Right cardiac atrium (tissue), 5 donors: ENCODE measurements around the gene SCFD2. TPM values are rescaled to one million over a fixed set of nuclear protein-coding genes. Genes with fewer than 3 reads are reported as not detected.

ENCODE experiments used
- ATAC-seq, 2 donors: fragments of 200-7000 bp; cut with Tn5 transposase; one replicate each; pipeline versions ENCODE4 v1.8.0 to v1.9.1; 2020; ENCODE audit warnings: moderate library complexity in 2 of 2, mild to moderate bottlenecking in 1 of 2
- DNase-seq, 3 donors: peaks; one replicate each; pipeline ENCODE4 v3.0.0-alpha.2; 2020
- H3K27ac ChIP-seq: one replicate; pipeline ENCODE4 v1.5.1; 2013; ENCODE audit warnings: mild to moderate bottlenecking, low read length, control low read depth, moderate library complexity
- H3K27me3 ChIP-seq: one replicate; pipeline ENCODE4 v1.6.1; 2013; ENCODE audit not compliant: control insufficient read depth, insufficient read depth
- H3K4me1 ChIP-seq: one replicate; pipeline ENCODE4 v1.6.1; 2013; ENCODE audit warnings: low read length; ENCODE audit not compliant: control insufficient read depth, insufficient read depth
- H3K4me3 ChIP-seq: one replicate; pipeline ENCODE4 v1.5.1; 2013; ENCODE audit warnings: low read length, control low read depth
- H3K9me3 ChIP-seq: one replicate; pipeline ENCODE4 v1.6.1; 2013; ENCODE audit warnings: low read length; ENCODE audit not compliant: control insufficient read depth
- WGBS: extraction: QIAGEN DNeasy Blood & Tissue Kit; methylation state at CpG from one replicate; pipeline ENCODE4 v1.1.7; 2013; 5-methylcytosine and 5-hydroxymethylcytosine counted together
- intact Hi-C, 4 donors: fragments of 100-400 bp; cut with DNase I; formaldehyde crosslinking; loops; one replicate each; pipeline versions ENCODE4 v1.11.0 to v1.14.0; 2022 to 2023
- polyA plus RNA-seq: library from polyadenylated mRNA; stranded (reverse); fragments of 200-250 nt; gene quantifications from one replicate; pipeline ENCODE4 v1.2.3, GENCODE V29; 2013
- total RNA-seq, 4 donors: library from RNA; stranded (reverse); fragmentation: NEBNext Ultra II Directional; extraction: Animal tissue kit (Norgen Biotek cat#: 25700); gene quantifications; one replicate each; pipeline ENCODE4 v1.2.1, GENCODE V29; 2021
- donor health status: healthy with polysubstance abuse.
- donor health status: DM: no; HTN: yes; CAD: no.
- donor health status: DM: no; HTN: no; CAD: no.
- donor health status: DM: no; HTN: yes; CAD: no; lungs with severe emphysema.
- donor health status: DM: yes; HTN: yes; CAD: no.

SCFD2 gene
- total and polyA plus RNA-seq, 5 donors: 4.5 to 11.1 (median 10.1) TPM

DNA sequence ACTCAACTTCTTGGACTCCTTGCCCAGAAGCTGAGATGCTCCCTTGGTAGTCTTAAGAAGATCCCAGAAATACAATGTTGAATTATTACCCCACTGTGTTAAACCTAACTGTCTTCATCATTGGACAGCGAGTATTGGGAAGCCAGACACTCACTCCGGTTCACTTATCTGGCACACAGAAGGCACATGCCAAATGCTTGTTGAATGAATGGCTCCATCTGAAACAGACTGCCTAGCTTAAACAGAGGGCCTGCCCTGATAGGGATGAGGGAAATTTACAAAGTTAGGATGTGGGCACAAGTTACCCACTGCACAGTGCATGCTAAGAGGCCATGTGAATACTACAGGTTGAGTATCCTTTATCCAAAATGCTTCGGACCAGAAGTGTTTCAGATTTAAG is 424.4 kb downstream of the SCFD2 start:
- no peaks in the 10 kb centered on the region for H3K4me1 ChIP-seq
- ATAC-seq: no peak
- intact Hi-C loops: no loop called here
- H3K4me3 ChIP-seq: no peak overlapping the region
- H3K27me3 ChIP-seq: no peaks in the 10 kb centered on the region
- WGBS: 73% methylated on average over 3 of the region's 3 CpGs
- DNase-seq: no peak
- H3K27ac ChIP-seq: no peak overlapping the region
- no peaks in the 10 kb centered on the region for H3K9me3 ChIP-seq

DNA sequence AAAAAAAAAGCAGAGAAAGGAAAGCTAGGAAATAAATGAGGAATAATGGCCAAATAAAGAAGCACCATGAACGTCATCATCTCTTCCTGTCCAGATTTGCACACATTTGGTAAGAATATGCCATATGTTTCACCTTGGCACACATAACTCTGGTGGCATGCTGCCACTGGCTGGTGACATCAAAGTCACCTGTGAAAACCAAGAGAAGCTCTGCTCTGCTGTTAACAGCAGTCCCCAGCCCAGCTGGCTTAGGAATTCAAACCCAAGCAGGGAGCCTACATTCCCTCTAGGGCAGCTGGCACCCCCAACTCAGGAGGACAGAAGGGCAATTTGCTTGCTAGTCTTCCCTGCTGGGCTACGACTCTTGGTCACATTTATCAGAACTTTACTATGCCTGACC is 426.1 kb downstream of the SCFD2 start:
- intact Hi-C loops: no loop called here
- no peak overlapping the region for H3K27ac ChIP-seq
- 77% methylated on average over 2 of the region's 2 CpGs for WGBS

DNA sequence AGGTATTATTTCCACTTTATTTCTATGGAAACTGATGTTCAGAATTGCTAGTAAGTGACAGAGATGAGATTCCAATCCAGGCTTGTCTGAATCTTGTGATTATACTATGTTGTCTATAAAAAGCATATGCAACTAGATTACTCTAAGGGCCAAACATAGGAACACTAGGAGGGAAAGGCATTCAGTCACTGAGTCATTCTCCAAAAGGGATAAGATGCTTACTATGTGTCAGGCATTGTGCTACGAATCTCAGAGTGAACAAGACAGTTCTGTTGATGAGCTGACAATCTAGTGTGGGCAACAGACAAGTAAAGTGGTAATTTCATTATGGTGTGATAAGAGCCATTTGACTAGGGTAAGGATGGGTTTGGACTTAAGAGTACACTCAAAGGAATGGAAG is 426.5 kb downstream of the SCFD2 start:
- no peak overlapping the region for H3K4me3 ChIP-seq
- no peak for DNase-seq
- no peaks in the 10 kb centered on the region for H3K4me1 ChIP-seq
- no peaks in the 10 kb centered on the region for H3K27me3 ChIP-seq
- no peaks in the 10 kb centered on the region for H3K9me3 ChIP-seq
- H3K27ac ChIP-seq: no peak overlapping the region
- ATAC-seq: no peak
- intact Hi-C loops: no loop called here
- 71% methylated on average over 1 of the region's 1 CpG for WGBS

More for the DNA sequence above, 426.1 kb downstream of the SCFD2 start:
- no peak for ATAC-seq
- H3K4me1 ChIP-seq: no peaks in the 10 kb centered on the region
- no peaks in the 10 kb centered on the region for H3K27me3 ChIP-seq
- no peak for DNase-seq
- H3K9me3 ChIP-seq: no peaks in the 10 kb centered on the region
- no peak overlapping the region for H3K4me3 ChIP-seq

DNA sequence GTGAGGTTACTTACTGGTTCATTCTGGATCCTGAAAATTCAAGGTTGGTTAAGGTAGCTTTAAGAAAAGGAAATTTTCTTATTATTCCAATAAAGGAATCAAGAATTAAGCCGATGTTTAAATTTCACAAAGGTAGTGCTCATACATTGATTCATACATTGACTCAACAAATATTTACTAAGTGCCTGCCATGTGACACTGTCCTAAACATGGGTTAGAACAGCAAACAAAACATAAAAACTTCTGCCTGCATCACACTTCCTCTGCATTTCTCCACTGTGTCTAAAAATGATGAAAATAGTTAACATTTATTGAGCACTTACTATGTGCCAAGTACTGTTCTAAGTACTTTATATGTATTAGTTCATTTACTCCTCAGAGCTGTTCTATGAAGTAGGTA is 428.0 kb downstream of the SCFD2 start:
- Histone ChIP-seq H3K9me3 (no peaks in the 10 kb centered on the region), H3K4me1 (no peaks in the 10 kb centered on the region), H3K27me3 (no peaks in the 10 kb centered on the region), H3K4me3 (no peak overlapping the region), H3K27ac (no peak overlapping the region)
- no peak for ATAC-seq
- DNase-seq: no peak
- 99% methylated on average over 1 of the region's 1 CpG for WGBS
- intact Hi-C loops: no loop called here

DNA sequence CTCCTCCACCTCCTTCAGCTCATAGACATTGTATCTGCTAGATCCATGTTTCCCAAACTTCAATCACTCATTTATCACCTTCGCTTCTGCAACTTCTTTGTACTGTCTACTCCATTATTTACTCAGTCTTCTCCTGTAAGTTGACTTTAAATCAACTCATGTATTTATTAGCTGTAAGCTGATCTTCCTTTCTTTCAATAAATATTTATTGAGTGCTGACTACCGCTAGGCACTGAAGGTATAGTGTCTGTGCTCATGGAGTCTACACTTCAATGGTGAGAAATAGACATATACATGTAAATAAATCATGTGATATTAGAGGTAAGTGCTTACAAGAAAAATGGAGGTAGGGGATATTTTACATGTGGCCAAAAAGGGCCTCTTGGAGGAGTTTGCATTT is 429.1 kb downstream of the SCFD2 start:
- H3K27ac ChIP-seq: no peak overlapping the region
- no peak overlapping the region for H3K4me3 ChIP-seq
- H3K9me3 ChIP-seq: no peaks in the 10 kb centered on the region
- no peaks in the 10 kb centered on the region for H3K27me3 ChIP-seq
- DNase-seq (no peak), ATAC-seq (no peak)
- 98% methylated on average over 2 of the region's 2 CpGs for WGBS
- H3K4me1 ChIP-seq: no peaks in the 10 kb centered on the region
- intact Hi-C loops: no loop called here

DNA sequence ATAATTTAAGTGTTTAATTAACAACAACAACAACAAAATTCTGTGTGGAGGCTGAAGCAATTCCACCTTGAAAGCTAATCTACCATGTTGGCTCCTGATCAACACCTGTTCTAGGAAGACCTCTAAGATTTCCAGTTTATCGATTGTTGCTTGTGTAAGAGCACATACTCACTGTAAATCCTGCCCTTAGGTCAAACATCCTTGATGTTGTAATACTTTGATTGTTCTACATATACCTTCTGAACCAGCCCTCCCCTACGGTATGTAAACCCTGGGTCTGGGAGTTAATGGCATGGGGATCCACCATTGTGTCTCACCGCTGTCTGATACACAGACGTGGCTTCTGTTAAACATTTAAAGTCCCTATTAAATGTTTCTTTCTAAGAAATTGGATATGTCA is 430.5 kb downstream of the SCFD2 start:
- Histone ChIP-seq H3K27ac (no peak overlapping the region), H3K4me3 (no peak overlapping the region), H3K4me1 (no peaks in the 10 kb centered on the region), H3K9me3 (no peaks in the 10 kb centered on the region), H3K27me3 (no peaks in the 10 kb centered on the region)
- intact Hi-C loops: no loop called here
- ATAC-seq (no peak), DNase-seq (no peak)
- WGBS: 98% methylated on average over 4 of the region's 4 CpGs

DNA sequence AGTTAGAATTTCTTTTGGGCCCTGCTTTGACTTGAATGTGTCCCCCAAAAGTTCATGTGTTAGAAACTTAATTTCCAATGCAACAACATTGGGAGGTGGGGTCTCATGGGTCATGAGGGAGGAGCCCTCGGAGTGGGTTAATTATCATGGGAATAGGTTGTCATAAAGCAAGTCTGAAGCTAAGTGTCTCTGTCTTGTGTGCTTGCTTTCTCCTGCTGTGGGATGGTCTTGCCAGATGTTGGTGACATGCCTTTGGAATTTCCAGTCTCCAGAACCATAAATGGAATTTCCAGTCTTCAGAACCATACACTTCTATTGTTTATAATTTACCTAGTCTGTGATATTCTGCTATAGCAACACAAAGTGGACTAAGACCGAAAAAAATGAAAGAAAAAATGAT is 432.1 kb downstream of the SCFD2 start:
- Histone ChIP-seq H3K9me3 (no peaks in the 10 kb centered on the region), H3K27ac (no peak overlapping the region), H3K4me3 (no peak overlapping the region), H3K4me1 (no peaks in the 10 kb centered on the region), H3K27me3 (no peaks in the 10 kb centered on the region)
- DNase-seq: no peak
- intact Hi-C loops: no loop called here
- no peak for ATAC-seq
- WGBS: 95% methylated on average over 2 of the region's 2 CpGs

DNA sequence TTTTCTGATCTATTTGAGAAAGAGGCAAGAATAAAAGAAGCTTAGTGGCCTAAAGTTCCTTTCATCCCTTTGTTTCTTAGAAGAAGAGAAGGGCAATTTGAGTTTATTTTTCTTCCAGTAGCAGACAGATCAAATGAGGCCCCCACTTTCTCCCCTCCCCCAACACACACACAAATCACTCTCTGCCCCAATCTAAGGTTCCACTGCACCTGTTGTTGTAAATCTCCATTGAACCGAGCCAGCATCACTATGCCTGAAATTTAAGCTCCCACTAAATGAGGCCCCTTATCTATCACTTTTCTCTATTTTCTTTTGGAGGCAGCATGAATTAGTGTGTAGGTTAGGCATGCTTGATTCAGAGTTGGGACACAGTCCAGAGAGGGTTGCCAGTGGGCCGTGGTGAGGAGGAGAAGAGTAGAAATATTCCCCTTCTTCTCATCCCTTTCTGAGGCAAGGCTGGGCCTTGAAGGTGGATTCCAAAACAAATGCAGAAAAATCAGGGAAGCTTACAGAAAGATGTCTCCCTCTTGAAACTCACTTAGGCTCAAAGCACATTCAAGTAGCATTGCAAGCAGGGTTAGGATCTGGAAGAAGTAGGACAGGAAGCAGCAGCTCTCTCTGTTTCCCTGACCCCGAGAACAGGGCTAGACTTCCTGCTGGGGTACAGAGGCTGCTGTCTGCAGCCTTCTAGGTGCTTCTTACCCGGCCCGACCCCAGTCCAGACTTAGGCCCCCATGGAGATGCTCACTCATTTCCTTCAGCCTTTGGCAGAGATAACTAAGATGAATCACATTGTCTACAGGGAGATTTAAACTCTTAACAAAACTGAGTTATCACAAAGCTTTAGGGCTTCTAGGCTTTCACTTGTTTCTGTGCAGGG is 433.0 kb downstream of the SCFD2 start:
- WGBS: 64% methylated on average over 5 of the region's 5 CpGs
- Histone ChIP-seq H3K27me3 (no peaks in the 10 kb centered on the region), H3K9me3 (no peaks in the 10 kb centered on the region), H3K4me3 (no peak overlapping the region), H3K27ac (no peak overlapping the region), H3K4me1 (no peaks in the 10 kb centered on the region)
- intact Hi-C loops: no loop called here
- ATAC-seq: no peak
- DNase-seq: no peak

DNA sequence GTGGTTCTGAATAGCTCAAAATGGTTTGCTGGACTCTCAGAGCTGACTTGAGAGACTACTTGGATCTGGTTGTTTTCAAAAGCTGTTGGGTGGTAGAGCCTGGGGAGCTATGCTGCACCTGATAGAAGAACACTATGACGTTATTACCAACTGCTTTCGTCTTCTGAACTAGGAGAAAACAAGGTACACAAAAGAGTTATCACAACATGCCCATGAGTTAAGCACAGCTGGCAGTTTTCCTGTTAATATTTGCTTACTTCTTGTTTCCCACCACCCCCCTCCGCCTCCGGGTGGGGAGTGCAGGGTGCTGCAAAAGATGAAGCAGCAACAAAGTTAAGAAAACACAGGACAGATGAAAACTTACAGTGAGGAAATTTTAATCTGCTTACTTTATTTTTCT is 434.6 kb downstream of the SCFD2 start:
- WGBS: 76% methylated on average over 4 of the region's 4 CpGs
- intact Hi-C loops: no loop called here

DNA sequence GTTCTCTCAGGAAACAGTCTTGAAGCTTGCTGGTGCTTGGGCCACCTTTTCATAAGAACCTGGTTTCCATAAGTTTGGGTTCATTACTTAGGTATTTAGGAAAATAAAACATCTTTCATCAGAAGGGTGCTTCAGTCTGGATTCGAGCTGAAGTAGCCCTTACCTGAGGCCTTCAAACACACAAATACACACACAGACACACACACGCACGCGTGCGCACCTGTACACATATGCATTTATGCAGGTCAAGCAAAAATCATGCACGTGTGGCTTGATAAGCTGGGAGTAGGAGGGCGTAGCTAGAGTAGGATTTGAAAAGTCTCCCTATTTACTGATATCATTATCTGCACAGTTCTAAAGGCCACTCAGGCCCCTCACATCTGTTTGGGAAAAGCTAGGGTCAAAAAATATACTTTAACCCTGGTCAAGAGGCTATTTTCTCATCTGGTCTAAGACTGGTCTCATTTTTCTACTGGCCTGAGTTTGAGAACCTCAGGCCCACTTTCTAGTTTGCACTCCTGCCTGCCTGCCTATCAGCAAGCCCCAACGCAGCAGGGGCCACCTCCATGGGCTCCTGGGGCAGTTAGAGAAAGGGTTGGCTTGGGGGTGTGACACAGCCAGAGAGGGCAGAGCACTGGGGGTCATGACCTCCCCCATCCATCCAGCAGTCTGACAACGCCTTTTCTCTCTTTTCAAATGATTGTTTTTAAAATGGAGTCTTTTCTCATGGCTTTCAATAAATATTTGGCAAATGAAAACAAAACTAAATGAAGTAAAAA is 439.5 kb downstream of the SCFD2 start:
- WGBS: 90% methylated on average over 9 of the region's 9 CpGs
- no peak for ATAC-seq
- Histone ChIP-seq H3K27me3 (no peaks in the 10 kb centered on the region), H3K27ac (no peak overlapping the region), H3K4me3 (no peak overlapping the region), H3K4me1 (no peaks in the 10 kb centered on the region), H3K9me3 (no peaks in the 10 kb centered on the region)
- DNase-seq: no peak
- intact Hi-C loops: no loop called here

More for the DNA sequence above, 434.6 kb downstream of the SCFD2 start:
- no peaks in the 10 kb centered on the region for H3K9me3 ChIP-seq
- no peaks in the 10 kb centered on the region for H3K4me1 ChIP-seq
- ATAC-seq: no peak
- no peak overlapping the region for H3K4me3 ChIP-seq
- H3K27ac ChIP-seq: no peak overlapping the region
- no peaks in the 10 kb centered on the region for H3K27me3 ChIP-seq
- DNase-seq: no peak

DNA sequence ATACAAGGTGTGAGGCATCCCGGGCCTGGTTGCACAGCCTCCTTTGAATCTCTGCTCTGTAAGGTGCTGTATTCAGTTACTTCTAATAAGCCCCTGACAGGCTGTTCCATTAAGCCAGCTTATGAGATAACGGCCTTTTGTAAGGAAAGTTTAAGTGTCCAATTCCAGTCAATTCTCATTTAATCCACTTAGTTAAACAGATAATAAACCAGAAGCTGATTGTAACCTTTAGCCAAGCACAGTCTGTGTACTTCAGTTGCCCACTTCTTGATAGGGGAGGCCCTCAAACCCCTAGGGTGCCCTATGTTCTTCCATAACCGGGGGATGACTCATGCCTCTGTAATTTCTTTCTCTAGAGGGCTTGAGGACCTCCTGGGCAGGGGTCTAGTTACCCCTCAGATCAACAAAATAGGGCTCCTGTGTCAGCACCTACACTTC is 440.3 kb downstream of the SCFD2 start:
- WGBS: 67% methylated on average over 3 of the region's 3 CpGs
- H3K4me1 ChIP-seq: no peaks in the 10 kb centered on the region
- H3K27me3 ChIP-seq: no peaks in the 10 kb centered on the region
- H3K27ac ChIP-seq: no peak overlapping the region
- intact Hi-C loops: no loop called here
- DNase-seq (no peak), ATAC-seq (no peak)
- H3K4me3 ChIP-seq: no peak overlapping the region
- no peaks in the 10 kb centered on the region for H3K9me3 ChIP-seq
